Measurements from ENCODE around the gene C14orf180. TPM values are rescaled to one million over a fixed set of nuclear protein-coding genes. Genes with fewer than 3 reads are reported as not detected.
"Not testable (repeated sequence)": the region's sequence is repeated elsewhere in the genome, so short reads cannot be mapped to it uniquely, and the experiment has no call there.

The C14orf180 gene
- total RNA-seq, 1 experiment from 2014 or later: not detected

DNA sequence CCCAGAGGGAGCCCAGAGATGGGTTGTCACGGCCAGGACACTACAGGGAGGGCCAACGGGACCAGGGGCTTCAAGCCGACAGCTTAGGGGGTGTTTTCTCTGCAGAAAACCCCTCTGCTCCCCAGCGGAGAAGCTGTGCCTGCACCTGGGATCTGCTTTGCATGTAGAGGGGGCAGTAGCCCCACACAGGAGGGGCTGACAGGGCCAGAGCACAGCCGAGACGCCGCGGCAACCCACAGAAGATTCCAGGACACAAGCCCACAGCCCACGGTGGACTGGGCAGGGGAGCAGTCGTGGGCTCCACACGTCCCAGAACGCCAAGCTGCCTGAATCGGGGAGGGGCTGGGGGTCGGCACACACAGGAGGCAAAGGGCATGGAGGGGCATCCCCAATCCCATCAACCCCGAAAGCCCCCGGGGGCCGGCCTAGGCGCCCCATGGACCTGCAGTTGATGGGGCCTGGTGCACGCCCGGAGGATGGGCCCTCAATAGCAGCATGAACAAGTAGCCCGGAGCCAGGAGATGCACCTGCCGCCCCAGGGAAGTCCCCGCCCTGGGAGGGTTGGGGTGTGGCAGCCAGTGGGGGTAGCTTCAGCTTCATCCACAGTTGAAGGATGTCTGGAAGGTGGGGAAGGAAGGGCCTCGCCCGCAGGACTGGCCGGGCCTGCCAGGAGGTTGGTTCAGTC is 55.5 kb downstream of the C14orf180 start:
- Histone ChIP-seq H3K4me3 (ENCODE audit: low read depth, low read length, poor library complexity, severe bottlenecking) (no peak overlapping the region), H3K36me3 (ENCODE audit: insufficient read depth, low read length, poor library complexity, severe bottlenecking) (no peaks in the 10 kb centered on the region), H3K4me1 (ENCODE audit: insufficient read depth, low read length, poor library complexity, severe bottlenecking) (peaks cover 10% of the 10 kb centered on the region), H3K27me3 (replicated peaks; ENCODE audit: insufficient read depth, low read depth, low read length, poor library complexity) (no peaks in the 10 kb centered on the region), H3K27ac (ENCODE audit: low read depth, low read length, poor library complexity, severe bottlenecking) (no peak overlapping the region), H3K9me3 (ENCODE audit: low read depth, low read length, poor library complexity, severe bottlenecking) (no peaks in the 10 kb centered on the region)
- CTCF ChIA-PET: no interaction called here
- no peak for DNase-seq (ENCODE audit: low spot score)
- no TSS peak for BruUV-seq (replicated peaks)
- no peak for TF ChIP-seq CTCF (conservative IDR thresholded peaks at IDR 0.05; ENCODE audit: low read depth, low read length)
- TF ChIP-seq EZH2 (IDR thresholded peaks at IDR 0.05; ENCODE audit: borderline replicate concordance, low read depth, low read length, poor library complexity, severe bottlenecking): no peak
- POLR2A ChIA-PET (ENCODE audit: low non-redundant PET): no interaction called here
- intact Hi-C loops (cut with micrococcal nuclease; ENCODE audit: unreplicated experiment): no loop called here

GRCh38 chr14:104635717-104636116 is 56.2 kb downstream of the C14orf180 start:
- H3K27me3 ChIP-seq (replicated peaks; ENCODE audit: insufficient read depth, low read depth, low read length, poor library complexity): no peaks in the 10 kb centered on the region
- no peaks in the 10 kb centered on the region for H3K9me3 ChIP-seq (ENCODE audit: low read depth, low read length, poor library complexity, severe bottlenecking)
- ChIA-PET POLR2A (ENCODE audit: low non-redundant PET) (no interaction called here), CTCF (no interaction called here)
- intact Hi-C loops (cut with micrococcal nuclease; ENCODE audit: unreplicated experiment): no loop called here
- no peaks in the 10 kb centered on the region for H3K36me3 ChIP-seq (ENCODE audit: insufficient read depth, low read length, poor library complexity, severe bottlenecking)
- BruUV-seq (replicated peaks): no TSS peak
- no peak for TF ChIP-seq EZH2 (IDR thresholded peaks at IDR 0.05; ENCODE audit: borderline replicate concordance, low read depth, low read length, poor library complexity, severe bottlenecking)
- no peak for TF ChIP-seq CTCF (conservative IDR thresholded peaks at IDR 0.05; ENCODE audit: low read depth, low read length)
- H3K27ac ChIP-seq (ENCODE audit: low read depth, low read length, poor library complexity, severe bottlenecking): no peak overlapping the region
- no peak for DNase-seq (ENCODE audit: low spot score)
- H3K4me3 ChIP-seq (ENCODE audit: low read depth, low read length, poor library complexity, severe bottlenecking): no peak overlapping the region
- peaks cover 10% of the 10 kb centered on the region for H3K4me1 ChIP-seq (ENCODE audit: insufficient read depth, low read length, poor library complexity, severe bottlenecking)

DNA sequence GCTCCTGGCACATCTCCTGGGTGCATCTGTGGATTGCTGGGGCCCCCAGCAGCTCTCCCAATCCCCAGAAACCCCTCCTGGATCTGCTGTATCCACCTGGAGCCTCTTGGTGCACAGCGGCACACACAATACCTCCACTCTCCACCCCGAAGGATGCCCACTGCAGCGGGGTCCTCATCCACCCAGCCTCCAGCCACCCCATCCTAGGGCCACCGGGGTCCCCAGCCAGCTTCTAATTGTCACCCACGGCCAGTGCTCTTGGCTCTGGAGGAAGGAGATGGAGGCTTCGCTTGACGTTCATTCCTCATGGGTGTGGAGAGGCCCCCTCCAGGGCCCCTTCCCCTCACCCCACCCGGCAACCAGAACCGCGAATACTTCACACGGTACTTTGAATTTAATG is 56.6 kb downstream of the C14orf180 start:
- intact Hi-C loops (cut with micrococcal nuclease; ENCODE audit: unreplicated experiment): no loop called here
- Histone ChIP-seq H3K9me3 (ENCODE audit: low read depth, low read length, poor library complexity, severe bottlenecking) (no peaks in the 10 kb centered on the region), H3K27ac (ENCODE audit: low read depth, low read length, poor library complexity, severe bottlenecking) (no peak overlapping the region), H3K27me3 (replicated peaks; ENCODE audit: insufficient read depth, low read depth, low read length, poor library complexity) (no peaks in the 10 kb centered on the region), H3K4me3 (ENCODE audit: low read depth, low read length, poor library complexity, severe bottlenecking) (no peak overlapping the region), H3K4me1 (ENCODE audit: insufficient read depth, low read length, poor library complexity, severe bottlenecking) (peaks cover 10% of the 10 kb centered on the region), H3K36me3 (ENCODE audit: insufficient read depth, low read length, poor library complexity, severe bottlenecking) (no peaks in the 10 kb centered on the region)
- DNase-seq (ENCODE audit: low spot score): no peak
- CTCF ChIA-PET: no interaction called here
- no peak for TF ChIP-seq CTCF (conservative IDR thresholded peaks at IDR 0.05; ENCODE audit: low read depth, low read length)
- no peak for TF ChIP-seq EZH2 (IDR thresholded peaks at IDR 0.05; ENCODE audit: borderline replicate concordance, low read depth, low read length, poor library complexity, severe bottlenecking)
- POLR2A ChIA-PET (ENCODE audit: low non-redundant PET): no interaction called here
- BruUV-seq (replicated peaks): no TSS peak

DNA sequence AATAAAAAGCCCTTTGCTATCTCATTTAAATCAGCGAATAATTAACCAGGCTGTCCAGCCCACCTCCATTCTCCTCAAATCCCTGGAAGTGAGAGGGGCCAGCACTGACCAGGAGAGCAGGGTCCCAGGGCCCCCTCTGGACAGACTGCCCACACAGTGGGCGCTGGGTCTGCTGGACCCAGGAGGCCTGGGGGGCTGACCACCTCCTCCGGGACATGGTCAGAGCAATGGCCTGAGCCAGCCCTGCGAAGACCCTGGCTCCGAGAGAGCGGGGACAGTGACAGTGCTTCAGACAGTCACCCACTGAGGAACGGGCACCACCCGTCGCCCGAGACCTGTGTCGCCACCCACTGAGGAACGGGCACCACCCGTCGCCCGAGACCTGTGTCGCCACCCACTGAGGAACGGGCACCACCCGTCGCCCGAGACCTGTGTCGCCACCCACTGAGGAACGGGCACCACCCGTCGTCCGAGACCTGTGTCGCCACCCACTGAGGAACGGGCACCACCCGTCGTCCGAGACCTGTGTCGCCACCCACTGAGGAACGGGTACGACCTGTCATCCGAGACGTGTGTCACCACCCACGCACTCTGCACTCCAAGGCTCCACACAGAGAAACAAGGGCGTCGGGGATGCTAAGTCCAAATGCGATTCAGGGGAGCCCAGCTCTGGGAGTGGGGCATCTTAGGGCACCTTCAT is 57.4 kb downstream of the C14orf180 start:
- H3K4me1 ChIP-seq (ENCODE audit: insufficient read depth, low read length, poor library complexity, severe bottlenecking); H3K27me3 ChIP-seq (replicated peaks; ENCODE audit: insufficient read depth, low read depth, low read length, poor library complexity); H3K4me3 ChIP-seq (ENCODE audit: low read depth, low read length, poor library complexity, severe bottlenecking); intact Hi-C loops (cut with micrococcal nuclease; ENCODE audit: unreplicated experiment); DNase-seq (ENCODE audit: low spot score); BruUV-seq (replicated peaks); POLR2A ChIA-PET (ENCODE audit: low non-redundant PET); H3K27ac ChIP-seq (ENCODE audit: low read depth, low read length, poor library complexity, severe bottlenecking); H3K9me3 ChIP-seq (ENCODE audit: low read depth, low read length, poor library complexity, severe bottlenecking); H3K36me3 ChIP-seq (ENCODE audit: insufficient read depth, low read length, poor library complexity, severe bottlenecking): not testable (repeated sequence)
- CTCF ChIA-PET: interaction anchor here (0.6 kb wide), 1 partner anchor 412 kb away, joined by 3 read pairs; no protein-coding TSS in a partner anchor

Measured in A673 (cell line).